ENCODE measurements around the gene IL12RB2.

IL12RB2 gene

DNA sequence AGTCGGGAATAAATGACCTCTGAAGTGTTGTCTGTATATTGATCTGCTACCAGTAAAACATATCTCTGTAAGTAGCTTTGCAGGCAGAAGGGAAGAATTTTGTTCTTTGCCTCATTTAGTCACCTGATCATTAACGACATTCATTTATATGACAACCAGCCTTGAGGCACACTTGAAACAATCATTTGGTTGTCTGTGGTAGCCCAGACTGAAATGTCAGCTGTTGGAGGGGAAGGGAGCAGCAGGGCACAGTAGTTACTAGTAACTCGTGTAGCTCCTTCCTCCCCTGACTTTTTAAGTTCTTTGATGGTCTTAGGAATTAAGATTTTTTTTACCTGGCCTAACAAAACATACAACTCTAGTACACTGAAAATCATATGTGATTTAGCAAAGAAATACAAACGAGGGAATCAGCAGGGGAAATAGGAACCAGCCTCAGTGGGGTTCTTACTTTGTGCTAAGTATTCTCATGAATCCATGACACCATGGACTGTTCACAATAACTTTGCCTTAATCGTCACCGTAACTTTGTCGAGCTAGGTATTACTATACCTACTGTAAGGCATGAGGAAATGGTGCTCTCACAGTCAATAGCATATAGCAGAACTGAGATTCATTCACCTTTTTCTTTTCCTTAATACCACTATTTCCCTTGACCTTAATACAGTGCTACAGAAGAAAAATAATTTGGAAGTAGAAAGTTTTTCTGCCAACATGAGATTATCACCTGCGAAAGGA lies 6.4 kb downstream of the IL12RB2 start:
- no peaks in the 10 kb centered on the region for H3K9me3 ChIP-seq (ENCODE audit: low read length)
- no peaks in the 10 kb centered on the region for H3K4me1 ChIP-seq (ENCODE audit: insufficient read depth, low read length)
- no peak overlapping the region for H3K27ac ChIP-seq (ENCODE audit: low read depth, low read length)
- H3K27me3 ChIP-seq (ENCODE audit: control insufficient read depth in 1 of 2, insufficient read depth in 2 of 2, low read length in 2 of 2) = no peaks in the 10 kb centered on the region
- H3K4me3 ChIP-seq (ENCODE audit: low read depth in 1 of 2, low read length in 2 of 2) = no peak overlapping the region
- H3K36me3 ChIP-seq (ENCODE audit: insufficient read depth, low read length) = no peaks in the 10 kb centered on the region
- H3K9ac ChIP-seq (ENCODE audit: low read length) = no peak overlapping the region

DNA sequence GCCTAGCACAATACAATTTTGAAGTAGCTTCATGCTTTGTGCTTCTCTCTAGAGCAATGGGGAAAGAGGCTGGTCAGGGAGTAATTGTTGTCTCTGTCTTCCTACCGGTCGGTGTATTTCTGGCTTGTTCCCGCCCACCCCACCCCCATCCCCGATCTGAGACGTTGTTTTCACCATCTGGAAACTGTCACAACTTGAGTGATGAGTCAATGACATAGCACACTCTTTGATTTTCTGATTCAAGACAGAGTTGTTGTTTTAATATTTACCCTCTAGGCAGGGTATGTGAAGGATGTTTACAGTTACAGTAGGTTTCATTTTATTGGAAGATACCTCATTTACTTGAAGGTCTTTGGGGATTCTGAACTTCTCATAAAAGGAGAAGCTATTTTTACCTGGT lies 7.0 kb downstream of the IL12RB2 start:
- H3K27me3 ChIP-seq (ENCODE audit: control insufficient read depth in 1 of 2, insufficient read depth in 2 of 2, low read length in 2 of 2) = no peaks in the 10 kb centered on the region
- H3K27ac ChIP-seq (ENCODE audit: low read depth, low read length) = no peak overlapping the region
- no peaks in the 10 kb centered on the region for H3K36me3 ChIP-seq (ENCODE audit: insufficient read depth, low read length)
- H3K4me1 ChIP-seq (ENCODE audit: insufficient read depth, low read length) = no peaks in the 10 kb centered on the region
- no peaks in the 10 kb centered on the region for H3K9me3 ChIP-seq (ENCODE audit: low read length)
- no peak overlapping the region for H3K9ac ChIP-seq (ENCODE audit: low read length)
- H3K4me3 ChIP-seq (ENCODE audit: low read depth in 1 of 2, low read length in 2 of 2) = no peak overlapping the region

DNA sequence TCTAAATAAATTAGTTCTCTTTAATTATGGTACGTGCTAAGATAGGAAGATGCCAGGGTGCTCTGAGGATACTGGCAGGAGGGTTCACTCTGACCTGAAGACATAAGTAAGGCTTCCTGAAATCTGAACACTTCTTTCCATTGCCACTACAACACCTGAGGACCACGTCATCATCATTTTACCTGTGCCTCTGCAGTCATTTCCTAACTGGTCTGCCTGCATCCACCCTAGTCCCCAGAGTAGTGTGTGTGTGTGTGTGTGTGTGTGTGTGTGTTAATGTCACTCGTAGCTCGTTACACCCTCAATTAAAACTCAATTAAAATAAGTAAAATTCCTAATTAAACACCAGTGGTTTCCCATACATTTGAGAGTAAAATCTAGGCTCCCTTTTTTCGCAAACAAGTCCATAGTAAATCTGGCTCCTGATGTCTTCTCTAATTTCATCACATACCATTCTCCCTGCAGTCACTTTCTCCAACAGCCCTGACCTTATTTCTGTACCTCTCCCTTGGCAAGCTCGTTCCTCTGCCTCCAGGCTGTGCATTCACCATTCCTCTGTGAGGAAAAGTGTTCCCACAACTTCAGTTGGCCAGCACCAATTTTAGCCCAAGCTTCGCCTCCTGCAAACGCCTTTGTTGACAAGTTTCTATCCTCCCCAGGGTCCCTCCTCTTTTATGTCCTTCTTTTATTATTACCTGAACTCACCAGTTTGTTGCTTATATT lies 8.7 kb downstream of the IL12RB2 start:
- Histone ChIP-seq H3K27me3 (ENCODE audit: control insufficient read depth in 1 of 2, insufficient read depth in 2 of 2, low read length in 2 of 2) (no peaks in the 10 kb centered on the region), H3K9ac (ENCODE audit: low read length) (no peak overlapping the region), H3K27ac (ENCODE audit: low read depth, low read length) (no peak overlapping the region), H3K4me3 (ENCODE audit: low read depth in 1 of 2, low read length in 2 of 2) (no peak overlapping the region), H3K9me3 (ENCODE audit: low read length) (no peaks in the 10 kb centered on the region), H3K36me3 (ENCODE audit: insufficient read depth, low read length) (no peaks in the 10 kb centered on the region), H3K4me1 (ENCODE audit: insufficient read depth, low read length) (no peaks in the 10 kb centered on the region)

DNA sequence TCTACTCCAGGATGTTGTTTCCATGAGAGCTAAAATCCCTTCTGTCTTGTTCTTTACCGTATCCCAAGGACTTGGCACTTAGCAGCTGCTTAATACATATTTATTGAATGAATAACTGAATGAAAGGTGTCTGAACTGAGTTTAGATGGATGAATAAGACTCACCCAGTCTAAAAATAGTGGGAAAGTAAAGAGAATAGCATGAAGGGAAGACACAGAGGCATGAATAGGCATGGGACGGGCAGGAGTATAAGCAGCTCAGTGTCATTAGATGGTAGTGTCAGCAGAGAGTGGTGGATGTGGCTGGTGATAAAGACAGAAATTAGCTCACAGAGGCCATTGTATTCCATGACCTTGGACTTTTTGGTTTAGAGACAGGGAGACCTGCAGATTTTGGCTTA lies 9.2 kb downstream of the IL12RB2 start:
- no peaks in the 10 kb centered on the region for H3K4me1 ChIP-seq (ENCODE audit: insufficient read depth, low read length)

DNA sequence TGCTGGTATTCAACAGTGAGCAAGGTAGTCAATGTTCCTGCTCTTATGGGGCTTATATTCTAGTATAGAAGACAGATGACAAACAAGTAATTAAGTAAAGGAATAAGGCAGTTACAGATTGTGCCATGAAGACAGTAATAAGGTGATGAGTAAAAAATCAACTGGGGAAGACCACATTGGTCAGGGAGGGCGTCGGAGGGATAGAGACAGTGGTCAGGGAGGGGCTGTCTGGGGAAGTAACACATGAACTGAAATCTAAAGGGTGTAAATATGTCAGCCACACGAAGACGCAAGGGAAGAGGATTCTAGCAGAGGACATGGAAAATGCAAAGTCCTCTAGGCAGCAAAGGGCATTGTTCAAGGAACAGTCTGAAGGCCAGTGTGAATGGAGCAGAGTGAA lies 10.1 kb downstream of the IL12RB2 start:
- Histone ChIP-seq H3K27me3 (ENCODE audit: control insufficient read depth in 1 of 2, insufficient read depth in 2 of 2, low read length in 2 of 2) (no peaks in the 10 kb centered on the region), H3K4me3 (ENCODE audit: low read depth in 1 of 2, low read length in 2 of 2) (no peak overlapping the region), H3K4me1 (ENCODE audit: insufficient read depth, low read length) (no peaks in the 10 kb centered on the region), H3K9ac (ENCODE audit: low read length) (no peak overlapping the region), H3K36me3 (ENCODE audit: insufficient read depth, low read length) (no peaks in the 10 kb centered on the region), H3K9me3 (ENCODE audit: low read length) (no peaks in the 10 kb centered on the region), H3K27ac (ENCODE audit: low read depth, low read length) (no peak overlapping the region)

More for the DNA sequence above, 9.2 kb downstream of the IL12RB2 start:
- H3K9me3 ChIP-seq (ENCODE audit: low read length) = no peaks in the 10 kb centered on the region
- H3K27ac ChIP-seq (ENCODE audit: low read depth, low read length) = no peak overlapping the region
- no peak overlapping the region for H3K9ac ChIP-seq (ENCODE audit: low read length)
- H3K4me3 ChIP-seq (ENCODE audit: low read depth in 1 of 2, low read length in 2 of 2) = no peak overlapping the region
- no peaks in the 10 kb centered on the region for H3K27me3 ChIP-seq (ENCODE audit: control insufficient read depth in 1 of 2, insufficient read depth in 2 of 2, low read length in 2 of 2)
- H3K36me3 ChIP-seq (ENCODE audit: insufficient read depth, low read length) = no peaks in the 10 kb centered on the region

DNA sequence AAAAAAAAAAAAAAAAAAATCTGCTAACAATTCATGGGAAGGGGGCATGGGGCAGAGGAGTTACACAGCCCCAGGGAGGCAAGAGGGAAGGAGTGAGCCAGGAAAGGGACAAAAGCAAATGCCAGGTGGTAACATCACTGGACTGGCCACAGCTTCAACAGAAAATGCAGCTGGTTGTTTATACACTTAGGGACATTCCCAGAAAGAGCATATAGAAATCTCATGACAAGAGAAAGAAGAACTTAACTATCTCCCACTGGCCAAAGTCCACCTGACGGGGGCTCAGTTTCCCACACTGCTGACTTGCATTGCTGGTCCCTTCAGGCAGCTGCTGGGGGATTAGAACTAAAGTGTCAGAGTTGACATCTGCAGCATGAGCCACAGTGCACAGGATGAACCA lies 14.8 kb downstream of the IL12RB2 start:
- Histone ChIP-seq H3K36me3 (ENCODE audit: insufficient read depth, low read length) (no peaks in the 10 kb centered on the region), H3K27me3 (ENCODE audit: control insufficient read depth in 1 of 2, insufficient read depth in 2 of 2, low read length in 2 of 2) (no peaks in the 10 kb centered on the region), H3K4me1 (ENCODE audit: insufficient read depth, low read length) (no peaks in the 10 kb centered on the region), H3K9ac (ENCODE audit: low read length) (no peak overlapping the region), H3K9me3 (ENCODE audit: low read length) (no peaks in the 10 kb centered on the region), H3K27ac (ENCODE audit: low read depth, low read length) (no peak overlapping the region), H3K4me3 (ENCODE audit: low read depth in 1 of 2, low read length in 2 of 2) (no peak overlapping the region)

DNA sequence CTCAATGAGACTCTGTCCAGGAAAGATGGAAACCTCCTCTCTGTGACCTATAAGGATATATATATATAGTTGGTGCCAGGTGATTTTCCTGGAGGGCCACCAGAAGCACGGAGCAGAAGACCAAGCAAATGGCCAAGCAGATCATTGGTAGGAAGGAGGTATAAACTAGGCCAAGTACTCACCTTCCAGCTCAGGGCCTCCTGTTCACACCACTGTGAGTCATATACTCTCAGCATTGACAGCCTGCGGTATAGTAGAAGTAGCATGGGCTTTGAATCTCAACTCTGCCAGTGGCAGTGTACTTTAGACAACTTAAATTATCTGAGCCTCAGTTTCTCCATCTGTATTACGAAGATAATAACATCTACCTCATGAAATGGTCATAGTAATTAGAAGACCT lies 15.4 kb downstream of the IL12RB2 start:
- Histone ChIP-seq H3K9ac (ENCODE audit: low read length) (no peak overlapping the region), H3K27ac (ENCODE audit: low read depth, low read length) (no peak overlapping the region), H3K36me3 (ENCODE audit: insufficient read depth, low read length) (no peaks in the 10 kb centered on the region), H3K9me3 (ENCODE audit: low read length) (no peaks in the 10 kb centered on the region), H3K27me3 (ENCODE audit: control insufficient read depth in 1 of 2, insufficient read depth in 2 of 2, low read length in 2 of 2) (no peaks in the 10 kb centered on the region), H3K4me1 (ENCODE audit: insufficient read depth, low read length) (no peaks in the 10 kb centered on the region), H3K4me3 (ENCODE audit: low read depth in 1 of 2, low read length in 2 of 2) (no peak overlapping the region)

DNA sequence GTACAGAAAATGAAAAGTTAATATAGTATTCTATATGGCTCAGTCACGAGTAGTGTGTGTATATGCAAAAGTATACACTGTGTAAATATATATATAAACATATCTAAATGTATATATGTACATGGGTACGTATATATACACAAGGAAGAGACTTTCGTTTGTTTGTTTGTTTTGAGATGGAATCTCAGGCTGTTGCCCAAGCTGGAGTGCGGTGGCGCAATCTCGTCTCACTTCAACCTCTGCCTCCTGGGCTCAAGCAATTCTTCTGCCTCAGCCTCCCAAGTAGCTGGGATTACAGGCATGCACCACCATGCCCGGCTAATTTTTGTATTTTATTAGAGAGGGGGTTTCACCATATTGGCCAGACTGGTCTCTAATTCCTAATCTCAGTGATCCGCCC lies 16.4 kb downstream of the IL12RB2 start:
- Histone ChIP-seq H3K27ac (ENCODE audit: low read depth, low read length) (no peak overlapping the region), H3K9ac (ENCODE audit: low read length) (no peak overlapping the region), H3K4me1 (ENCODE audit: insufficient read depth, low read length) (no peaks in the 10 kb centered on the region), H3K36me3 (ENCODE audit: insufficient read depth, low read length) (no peaks in the 10 kb centered on the region), H3K9me3 (ENCODE audit: low read length) (no peaks in the 10 kb centered on the region), H3K27me3 (ENCODE audit: control insufficient read depth in 1 of 2, insufficient read depth in 2 of 2, low read length in 2 of 2) (no peaks in the 10 kb centered on the region), H3K4me3 (ENCODE audit: low read depth in 1 of 2, low read length in 2 of 2) (no peak overlapping the region)

DNA sequence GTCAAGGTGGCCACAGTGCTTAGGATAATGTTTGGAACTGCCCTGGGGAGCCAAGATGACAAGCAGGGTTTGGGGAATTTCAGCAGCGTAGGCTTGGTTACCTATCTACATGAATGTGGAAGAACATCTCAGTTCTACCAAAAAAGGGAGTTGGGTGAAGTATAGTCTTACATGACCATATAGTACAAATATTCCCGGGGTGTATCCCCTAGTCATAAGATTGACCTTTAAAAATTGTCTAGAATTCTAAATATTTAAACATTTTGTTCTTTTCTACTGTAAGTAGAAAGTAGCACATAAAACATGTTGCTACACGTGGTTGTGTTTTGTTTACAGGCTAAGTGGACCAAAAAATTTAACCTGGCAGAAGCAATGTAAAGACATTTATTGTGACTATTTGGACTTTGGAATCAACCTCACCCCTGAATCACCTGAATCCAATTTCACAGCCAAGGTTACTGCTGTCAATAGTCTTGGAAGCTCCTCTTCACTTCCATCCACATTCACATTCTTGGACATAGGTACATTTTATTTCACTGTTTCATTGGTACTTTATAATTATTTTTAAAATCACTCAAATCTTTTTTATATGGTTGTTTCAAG lies 20.3 kb downstream of the IL12RB2 start:
- Histone ChIP-seq H3K27me3 (ENCODE audit: control insufficient read depth in 1 of 2, insufficient read depth in 2 of 2, low read length in 2 of 2) (no peaks in the 10 kb centered on the region), H3K36me3 (ENCODE audit: insufficient read depth, low read length) (no peaks in the 10 kb centered on the region), H3K9me3 (ENCODE audit: low read length) (no peaks in the 10 kb centered on the region), H3K4me3 (ENCODE audit: low read depth in 1 of 2, low read length in 2 of 2) (no peak overlapping the region), H3K4me1 (ENCODE audit: insufficient read depth, low read length) (no peaks in the 10 kb centered on the region), H3K27ac (ENCODE audit: low read depth, low read length) (no peak overlapping the region), H3K9ac (ENCODE audit: low read length) (no peak overlapping the region)

DNA sequence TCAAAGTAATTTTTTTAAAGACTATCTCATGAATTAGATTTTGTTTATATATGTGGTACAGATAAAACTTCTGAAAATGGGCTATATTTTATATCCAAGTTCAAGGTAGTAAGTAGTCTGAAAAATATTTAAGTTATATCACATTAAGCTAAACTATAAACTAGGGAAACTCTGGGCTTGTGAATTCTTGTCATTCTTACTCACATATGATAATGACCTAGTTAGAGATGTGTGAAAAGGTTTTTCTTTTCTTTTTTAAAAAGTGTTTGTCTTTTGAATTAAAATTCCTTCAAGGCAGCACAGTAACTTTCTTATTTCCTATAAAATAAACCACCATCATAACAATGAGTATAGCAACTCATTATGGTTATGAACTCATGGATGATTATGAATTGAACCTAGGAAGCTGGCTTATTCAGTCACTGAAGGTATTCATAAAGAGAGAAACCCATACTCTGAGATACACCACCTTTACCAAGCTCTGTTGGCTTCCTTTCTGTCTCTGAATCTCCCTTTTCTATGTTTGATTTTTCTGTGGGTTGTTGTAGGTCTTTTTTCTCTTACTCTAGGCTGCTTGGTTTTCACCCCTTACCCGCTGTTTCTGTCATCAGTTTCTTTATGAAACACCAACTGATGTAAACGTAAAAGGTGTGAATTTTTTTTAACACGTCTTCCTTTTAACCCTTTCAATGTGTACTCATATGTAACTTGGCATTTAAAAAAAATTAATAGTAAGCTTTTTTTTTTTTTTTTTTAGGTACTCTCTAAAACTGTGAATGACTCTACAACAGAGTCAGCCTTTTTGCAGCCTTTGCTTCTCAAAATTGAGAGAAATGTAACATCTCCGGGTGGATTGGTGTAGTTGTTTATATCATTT lies 25.2 kb downstream of the IL12RB2 start:
- H3K9me3 ChIP-seq (ENCODE audit: low read length) = no peaks in the 10 kb centered on the region
- no peaks in the 10 kb centered on the region for H3K4me1 ChIP-seq (ENCODE audit: insufficient read depth, low read length)
- H3K27me3 ChIP-seq (ENCODE audit: control insufficient read depth in 1 of 2, insufficient read depth in 2 of 2, low read length in 2 of 2) = no peaks in the 10 kb centered on the region
- H3K36me3 ChIP-seq (ENCODE audit: insufficient read depth, low read length) = no peaks in the 10 kb centered on the region
- H3K9ac ChIP-seq (ENCODE audit: low read length) = no peak overlapping the region
- no peak overlapping the region for H3K4me3 ChIP-seq (ENCODE audit: low read depth in 1 of 2, low read length in 2 of 2)
- no peak overlapping the region for H3K27ac ChIP-seq (ENCODE audit: low read depth, low read length)

DNA sequence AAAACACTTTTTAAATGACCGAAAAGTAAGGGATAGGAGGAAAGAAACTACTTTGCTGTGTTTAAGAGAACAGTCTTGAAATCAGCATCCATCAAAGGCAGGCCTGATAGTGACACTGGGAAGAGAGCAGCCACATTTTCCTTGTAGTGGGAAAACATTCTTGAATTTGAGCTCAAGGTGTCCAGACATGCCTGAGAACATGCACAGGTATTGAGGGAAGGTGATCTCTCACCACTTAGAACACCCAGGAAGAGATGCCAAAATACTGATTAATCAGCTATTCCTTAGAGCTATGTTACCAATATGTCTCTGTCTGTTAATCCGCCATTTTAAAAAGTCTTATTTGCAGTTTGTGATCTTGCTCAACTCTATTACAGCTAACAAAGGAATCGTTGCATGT lies 25.9 kb downstream of the IL12RB2 start:
- no peak overlapping the region for H3K27ac ChIP-seq (ENCODE audit: low read depth, low read length)

More for the DNA sequence above, 25.9 kb downstream of the IL12RB2 start:
- H3K9me3 ChIP-seq (ENCODE audit: low read length) = no peaks in the 10 kb centered on the region
- no peaks in the 10 kb centered on the region for H3K36me3 ChIP-seq (ENCODE audit: insufficient read depth, low read length)
- no peak overlapping the region for H3K4me3 ChIP-seq (ENCODE audit: low read depth in 1 of 2, low read length in 2 of 2)
- H3K4me1 ChIP-seq (ENCODE audit: insufficient read depth, low read length) = no peaks in the 10 kb centered on the region
- no peaks in the 10 kb centered on the region for H3K27me3 ChIP-seq (ENCODE audit: control insufficient read depth in 1 of 2, insufficient read depth in 2 of 2, low read length in 2 of 2)
- no peak overlapping the region for H3K9ac ChIP-seq (ENCODE audit: low read length)
